ENCODE results near the gene RAD51D. TPM values are rescaled to one million over a fixed set of nuclear protein-coding genes. Genes with fewer than 3 reads are reported as not detected.

Gene RAD51D
- total RNA-seq, 1 experiment from 2014 or later = 17.1 TPM

DNA sequence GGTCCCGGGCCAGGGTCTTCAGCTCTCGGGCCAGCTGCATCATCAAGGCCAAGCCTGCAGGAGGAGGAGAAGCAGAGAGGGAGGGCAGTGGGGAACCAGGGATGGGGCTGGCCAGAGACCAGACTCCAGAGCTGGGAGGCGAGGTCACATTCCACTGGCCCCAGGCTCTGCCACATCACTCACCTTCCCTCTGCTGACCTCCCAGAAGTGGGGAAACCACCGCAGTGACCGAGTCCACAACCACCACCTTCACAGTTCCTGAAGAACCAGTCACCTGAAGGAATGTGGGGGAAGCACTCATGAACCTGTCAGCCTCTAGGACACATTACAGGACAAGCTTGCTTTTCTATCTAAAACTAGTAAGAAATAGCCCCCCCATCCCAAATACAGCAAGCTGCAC lies 16.4 kb downstream of the RAD51D start:
- DNase-seq = no peak
- H3K4me3 Mint-ChIP-seq (ENCODE audit: low read depth, unreplicated experiment) = no peak overlapping the region
- no peaks in the 10 kb centered on the region for H3K9me3 Mint-ChIP-seq (ENCODE audit: low read depth, unreplicated experiment)
- CTCF ChIA-PET = interaction anchor here (0.8 kb wide), 1 partner anchor 28 kb away, joined by 3 read pairs; no protein-coding TSS in a partner anchor
- H3K36me3 Mint-ChIP-seq (ENCODE audit: insufficient read depth, unreplicated experiment) = no peaks in the 10 kb centered on the region
- intact Hi-C loops (cut with micrococcal nuclease; ENCODE audit: unreplicated experiment) = no loop called here
- H3K4me1 Mint-ChIP-seq (ENCODE audit: low read depth, unreplicated experiment) = no peaks in the 10 kb centered on the region
- BruUV-seq (replicated peaks) = no TSS peak
- no peak overlapping the region for H3K27ac Mint-ChIP-seq (ENCODE audit: unreplicated experiment)
- H3K27me3 Mint-ChIP-seq (ENCODE audit: unreplicated experiment) = no peaks in the 10 kb centered on the region
- TF ChIP-seq, protein P1, sequence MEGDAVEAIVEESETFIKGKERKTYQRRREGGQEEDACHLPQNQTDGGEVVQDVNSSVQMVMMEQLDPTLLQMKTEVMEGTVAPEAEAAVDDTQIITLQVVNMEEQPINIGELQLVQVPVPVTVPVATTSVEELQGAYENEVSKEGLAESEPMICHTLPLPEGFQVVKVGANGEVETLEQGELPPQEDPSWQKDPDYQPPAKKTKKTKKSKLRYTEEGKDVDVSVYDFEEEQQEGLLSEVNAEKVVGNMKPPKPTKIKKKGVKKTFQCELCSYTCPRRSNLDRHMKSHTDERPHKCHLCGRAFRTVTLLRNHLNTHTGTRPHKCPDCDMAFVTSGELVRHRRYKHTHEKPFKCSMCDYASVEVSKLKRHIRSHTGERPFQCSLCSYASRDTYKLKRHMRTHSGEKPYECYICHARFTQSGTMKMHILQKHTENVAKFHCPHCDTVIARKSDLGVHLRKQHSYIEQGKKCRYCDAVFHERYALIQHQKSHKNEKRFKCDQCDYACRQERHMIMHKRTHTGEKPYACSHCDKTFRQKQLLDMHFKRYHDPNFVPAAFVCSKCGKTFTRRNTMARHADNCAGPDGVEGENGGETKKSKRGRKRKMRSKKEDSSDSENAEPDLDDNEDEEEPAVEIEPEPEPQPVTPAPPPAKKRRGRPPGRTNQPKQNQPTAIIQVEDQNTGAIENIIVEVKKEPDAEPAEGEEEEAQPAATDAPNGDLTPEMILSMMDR (IDR thresholded peaks at IDR 0.05; ENCODE audit: unreplicated experiment) = no peak

GRCh38 chr17:35101725-35102124 lies 17.9 kb downstream of the RAD51D start:
- Mint-ChIP-seq H3K27ac (ENCODE audit: unreplicated experiment) (no peak overlapping the region), H3K36me3 (ENCODE audit: insufficient read depth, unreplicated experiment) (no peaks in the 10 kb centered on the region), H3K27me3 (ENCODE audit: unreplicated experiment) (no peaks in the 10 kb centered on the region), H3K9me3 (ENCODE audit: low read depth, unreplicated experiment) (no peaks in the 10 kb centered on the region), H3K4me3 (ENCODE audit: low read depth, unreplicated experiment) (no peak overlapping the region), H3K4me1 (ENCODE audit: low read depth, unreplicated experiment) (no peaks in the 10 kb centered on the region)
- intact Hi-C loops (cut with micrococcal nuclease; ENCODE audit: unreplicated experiment) = no loop called here
- TF ChIP-seq, protein P1 (IDR thresholded peaks at IDR 0.05; ENCODE audit: unreplicated experiment) = no peak
- no peak for DNase-seq
- CTCF ChIA-PET = no interaction called here
- BruUV-seq (replicated peaks) = no TSS peak

- H3K9me3 Mint-ChIP-seq (ENCODE audit: low read depth, unreplicated experiment) = no peaks in the 10 kb centered on the region
- no peaks in the 10 kb centered on the region for H3K36me3 Mint-ChIP-seq (ENCODE audit: insufficient read depth, unreplicated experiment)
- no peaks in the 10 kb centered on the region for H3K27me3 Mint-ChIP-seq (ENCODE audit: unreplicated experiment)
- intact Hi-C loops (cut with micrococcal nuclease; ENCODE audit: unreplicated experiment) = no loop called here
- no peaks in the 10 kb centered on the region for H3K4me1 Mint-ChIP-seq (ENCODE audit: low read depth, unreplicated experiment)
- no peak overlapping the region for H3K4me3 Mint-ChIP-seq (ENCODE audit: low read depth, unreplicated experiment)
- TF ChIP-seq, protein P1 (IDR thresholded peaks at IDR 0.05; ENCODE audit: unreplicated experiment) = no peak
- CTCF ChIA-PET = no interaction called here
- no TSS peak for BruUV-seq (replicated peaks)
- no peak overlapping the region for H3K27ac Mint-ChIP-seq (ENCODE audit: unreplicated experiment)
- no peak for DNase-seq
Observed at GRCh38 chr17:35101036-35101435, 18.6 kb downstream of the RAD51D start.

DNA sequence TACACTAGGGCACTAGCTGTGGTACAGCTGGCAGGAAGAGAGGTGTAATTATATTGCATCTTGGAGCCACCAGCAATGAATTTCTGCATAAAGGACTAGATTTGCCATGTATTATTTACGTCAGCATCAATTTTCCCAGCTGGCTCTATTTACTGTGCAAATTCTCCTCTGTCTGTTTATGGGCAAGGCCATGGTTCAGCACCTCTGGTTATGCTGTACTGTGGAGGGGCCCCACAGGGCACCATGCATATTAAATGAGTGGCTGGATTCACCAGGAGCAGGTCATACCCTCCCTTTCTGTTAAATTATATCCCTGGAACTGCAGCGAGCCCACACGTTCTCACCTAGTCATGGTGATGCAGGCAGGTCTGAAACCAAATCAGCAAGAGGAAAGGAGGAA lies 19.8 kb downstream of the RAD51D start:
- TF ChIP-seq, protein P1 (IDR thresholded peaks at IDR 0.05; ENCODE audit: unreplicated experiment) = no peak
- Mint-ChIP-seq H3K9me3 (ENCODE audit: low read depth, unreplicated experiment) (no peaks in the 10 kb centered on the region), H3K36me3 (ENCODE audit: insufficient read depth, unreplicated experiment) (no peaks in the 10 kb centered on the region), H3K27me3 (ENCODE audit: unreplicated experiment) (no peaks in the 10 kb centered on the region), H3K4me1 (ENCODE audit: low read depth, unreplicated experiment) (no peaks in the 10 kb centered on the region), H3K27ac (ENCODE audit: unreplicated experiment) (no peak overlapping the region), H3K4me3 (ENCODE audit: low read depth, unreplicated experiment) (no peak overlapping the region)
- CTCF ChIA-PET = no interaction called here
- intact Hi-C loops (cut with micrococcal nuclease; ENCODE audit: unreplicated experiment) = no loop called here
- DNase-seq = no peak
- no TSS peak for BruUV-seq (replicated peaks)

All from Calu3 (cell line).